GM12801 (cell line): ENCODE data around the gene HMGCS2.

ENCODE experiments used
- TF ChIP-seq, protein P1 (sequence below): IDR thresholded peaks from one replicate; pipeline ENCODE4 v1.5.1; 2011; ENCODE audit warnings: control low read depth; ENCODE audit not compliant: insufficient read length; ENCODE audit errors: extremely low read depth

HMGCS2 gene

GRCh38 chr1:119712342-119713038, 56.2 kb downstream of the HMGCS2 start:
- TF ChIP-seq, protein P1, sequence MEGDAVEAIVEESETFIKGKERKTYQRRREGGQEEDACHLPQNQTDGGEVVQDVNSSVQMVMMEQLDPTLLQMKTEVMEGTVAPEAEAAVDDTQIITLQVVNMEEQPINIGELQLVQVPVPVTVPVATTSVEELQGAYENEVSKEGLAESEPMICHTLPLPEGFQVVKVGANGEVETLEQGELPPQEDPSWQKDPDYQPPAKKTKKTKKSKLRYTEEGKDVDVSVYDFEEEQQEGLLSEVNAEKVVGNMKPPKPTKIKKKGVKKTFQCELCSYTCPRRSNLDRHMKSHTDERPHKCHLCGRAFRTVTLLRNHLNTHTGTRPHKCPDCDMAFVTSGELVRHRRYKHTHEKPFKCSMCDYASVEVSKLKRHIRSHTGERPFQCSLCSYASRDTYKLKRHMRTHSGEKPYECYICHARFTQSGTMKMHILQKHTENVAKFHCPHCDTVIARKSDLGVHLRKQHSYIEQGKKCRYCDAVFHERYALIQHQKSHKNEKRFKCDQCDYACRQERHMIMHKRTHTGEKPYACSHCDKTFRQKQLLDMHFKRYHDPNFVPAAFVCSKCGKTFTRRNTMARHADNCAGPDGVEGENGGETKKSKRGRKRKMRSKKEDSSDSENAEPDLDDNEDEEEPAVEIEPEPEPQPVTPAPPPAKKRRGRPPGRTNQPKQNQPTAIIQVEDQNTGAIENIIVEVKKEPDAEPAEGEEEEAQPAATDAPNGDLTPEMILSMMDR = no peak

DNA sequence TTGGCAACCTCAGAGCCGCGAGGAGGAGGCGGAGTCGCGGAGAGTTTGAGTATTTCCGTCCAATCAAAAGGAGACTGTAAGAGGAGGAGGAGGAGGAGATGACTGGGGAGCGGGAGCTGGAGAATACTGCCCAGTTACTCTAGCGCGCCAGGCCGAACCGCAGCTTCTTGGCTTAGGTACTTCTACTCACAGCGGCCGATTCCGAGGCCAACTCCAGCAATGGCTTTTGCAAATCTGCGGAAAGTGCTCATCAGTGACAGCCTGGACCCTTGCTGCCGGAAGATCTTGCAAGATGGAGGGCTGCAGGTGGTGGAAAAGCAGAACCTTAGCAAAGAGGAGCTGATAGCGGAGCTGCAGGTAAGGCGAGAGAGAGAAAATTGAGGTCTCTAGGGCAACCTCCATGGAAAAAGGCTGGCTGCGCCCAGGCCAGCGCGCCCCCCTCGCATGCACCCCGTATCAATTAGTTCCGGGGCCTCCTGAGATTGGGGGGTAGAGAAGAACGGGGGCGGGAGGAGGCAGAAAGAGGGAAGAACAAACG, 56.8 kb downstream of the HMGCS2 start, which contains the start of gene PHGDH:
Gene PHGDH (plus strand): TSS at position 131 of the 538 bp plus-strand sequence. CDS start 89 bp downstream, at position 220.
- TF ChIP-seq, protein P1 = no peak

- TF ChIP-seq, protein P1 = no peak
These were observed 64.8 kb downstream of the HMGCS2 start for GRCh38 chr1:119703666-119704450.

DNA sequence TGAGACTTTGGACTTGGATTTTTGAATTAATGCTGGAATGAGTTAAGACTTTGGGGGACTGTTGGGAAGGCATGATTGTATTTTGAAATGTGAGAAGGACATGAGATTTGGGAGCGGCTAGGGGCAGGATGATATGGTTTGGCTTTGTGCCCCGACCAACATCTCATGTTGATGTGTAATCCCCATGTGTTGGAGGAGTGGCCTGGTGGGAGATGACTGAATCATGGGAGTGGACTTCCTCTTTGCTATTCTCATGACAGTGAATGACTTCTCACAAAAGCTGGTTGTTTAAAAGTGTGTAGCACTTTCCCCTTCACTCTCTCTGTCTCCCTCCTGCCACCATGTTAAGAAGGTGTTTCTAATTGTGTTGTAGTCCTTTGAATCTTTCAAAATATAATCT, 66.3 kb downstream of the HMGCS2 start:
- TF ChIP-seq, protein P1 = no peak

DNA sequence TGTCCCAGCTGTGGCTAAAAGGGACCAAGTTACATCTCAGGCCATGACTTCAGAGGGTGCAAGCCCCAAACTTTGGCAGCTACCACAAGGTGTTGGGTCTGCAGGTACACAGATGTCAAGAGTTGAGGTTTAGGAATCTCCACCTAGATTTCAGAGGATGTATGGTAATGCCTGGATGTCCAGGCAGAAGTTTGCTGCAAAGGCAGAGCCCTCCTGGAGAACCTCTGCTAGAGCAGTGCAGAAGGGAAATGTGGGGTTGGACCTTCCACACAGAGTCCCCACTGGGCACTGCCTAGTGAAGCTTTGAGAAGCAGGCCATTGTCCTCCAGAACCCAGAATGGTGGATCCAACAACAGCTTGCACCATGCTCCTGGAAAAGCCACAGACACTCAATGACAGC, 67.0 kb downstream of the HMGCS2 start:
- TF ChIP-seq, protein P1 = no peak

- TF ChIP-seq, protein P1 = no peak
These were observed 68.4 kb downstream of the HMGCS2 start for GRCh38 chr1:119700326-119700725.
